HG03520 (cell line): ENCODE data around the gene NDOR1.
"Not testable (repeated sequence)": the region's sequence is repeated elsewhere in the genome, so short reads cannot be mapped to it uniquely, and the experiment has no call there.

Experiments used
- ATAC-seq: cut with Tn5 transposase; IDR thresholded peaks from one replicate; pipeline ENCODE4 v1.9.1; 2021; ENCODE audit warnings: mild to moderate bottlenecking, moderate library complexity; ENCODE audit not compliant: unreplicated experiment

Gene NDOR1

GRCh38 chr9:137255448-137256114, 50.1 kb downstream of the NDOR1 start:
- ATAC-seq, result no peak

- ATAC-seq, result no peak
Observed at GRCh38 chr9:137256362-137256761, 50.9 kb downstream of the NDOR1 start.

GRCh38 chr9:137256856-137257255, 51.4 kb downstream of the NDOR1 start:
- ATAC-seq, result no peak

GRCh38 chr9:137262173-137262908, 56.8 kb downstream of the NDOR1 start:
- ATAC-seq, result not testable (repeated sequence)

- no peak for ATAC-seq
Observed at GRCh38 chr9:137262909-137263285, 57.4 kb downstream of the NDOR1 start.

- ATAC-seq, result no peak
Observed at GRCh38 chr9:137263506-137263905, 58.0 kb downstream of the NDOR1 start.

- no peak for ATAC-seq
Observed at GRCh38 chr9:137264067-137264466, 58.6 kb downstream of the NDOR1 start.

- ATAC-seq, result no peak
Observed at GRCh38 chr9:137265496-137266161, 60.1 kb downstream of the NDOR1 start.

- no peak for ATAC-seq
Observed at GRCh38 chr9:137266162-137266527, 60.6 kb downstream of the NDOR1 start.
